HCT116 (cell line): ENCODE results near the gene LRRFIP1. TPM values are rescaled to one million over a fixed set of nuclear protein-coding genes. Genes with fewer than 3 reads are reported as not detected.

Source experiments
- ATAC-seq: fragments of 200-7000 bp; cut with Tn5 transposase; 2 replicates; pipeline ENCODE4 v1.9.1; 2020; ENCODE audit warnings: mild to moderate bottlenecking, moderate library complexity
- BruUV-seq: library from RNA; stranded (reverse); fragments of 400-500 nt; replicated peaks from 2 replicates; lab custom pipeline; 2021; lab: Mats Ljungman, UMichigan
- CTCF ChIA-PET: fragments of 300-600 bp; sonication (Branson Sonifier 250); formaldehyde crosslinking; loops from one replicate; lab custom pipeline; 2021; ENCODE audit warnings: antibody characterized with exemption; lab: Charles Lee
- POLR2A ChIA-PET: fragments of 300-600, 350-600 bp; sonication (Branson Sonifier 250); formaldehyde crosslinking; loops from one replicate; lab custom pipeline; 2021; ENCODE audit warnings: antibody characterized with exemption; lab: Charles Lee
- RAD21 ChIA-PET, 2 experiments: fragments of 300-600 bp; sonication (Branson Sonifier 250); formaldehyde crosslinking; loops; one replicate each; lab custom pipeline; 2023; ENCODE audit warnings: low total read pairs in 2 of 2; ENCODE audit not compliant: uncharacterized antibody in 2 of 2, unreplicated experiment in 2 of 2, low non-redundant PET in 1 of 2; lab: Charles Lee
- DNase-seq: peaks from one replicate; pipeline ENCODE4 v3.0.0-alpha.2; 2010; ENCODE audit warnings: low read depth, low spot score
- H2AFZ ChIP-seq: fragments of 200-600 bp; shearing (Covaris generic), sonication (generic); 2 replicates; pipeline ENCODE4 v1.6.1; 2017; ENCODE audit warnings: low read depth, mixed run types, mixed read lengths, antibody characterized with exemption, low read length; ENCODE audit not compliant: poor library complexity, severe bottlenecking
- H3K27ac ChIP-seq: 2 replicates; pipeline ENCODE4 v1.5.1; 2012; ENCODE audit warnings: low read depth, low read length
- H3K27me3 ChIP-seq: fragments of 200-600 bp; sonication (generic); 2 replicates; pipeline ENCODE4 v1.6.1; 2016; ENCODE audit warnings: mixed run types, low read length, mixed read lengths; ENCODE audit not compliant: insufficient read depth
- H3K36me3 ChIP-seq, 2 experiments: fragments of 200-500 bp in 1 of 2; fragments of 200-600 bp in 1 of 2; sonication (Bioruptor generic) in 1 of 2; sonication (generic) in 1 of 2; 2 replicates each; pipeline versions ENCODE4 v1.5.1 to v1.6.1; 2014 to 2016; ENCODE audit warnings: low read length in 2 of 2, inconsistent platforms in 1 of 2, mixed read lengths in 1 of 2, mixed run types in 1 of 2; ENCODE audit not compliant: insufficient read depth in 2 of 2, control insufficient read depth in 1 of 2
- H3K4me1 ChIP-seq, 2 experiments: fragments of 200-600 bp in 1 of 2; sonication (generic) in 1 of 2; 2 replicates each; pipeline versions ENCODE4 v1.5.1 to v1.6.1; 2012 to 2017; ENCODE audit warnings: low read length in 2 of 2, inconsistent platforms in 1 of 2, mild to moderate bottlenecking in 1 of 2, mixed read lengths in 1 of 2, mixed run types in 1 of 2, moderate library complexity in 1 of 2; ENCODE audit not compliant: insufficient read depth in 2 of 2, control insufficient read depth in 1 of 2
- H3K4me2 ChIP-seq: fragments of 200-600 bp; sonication (generic); 2 replicates; pipeline ENCODE4 v1.6.1; 2017; ENCODE audit warnings: mixed run types, low read length, mixed read lengths
- H3K4me3 ChIP-seq, 2 experiments: fragments of 200-600 bp in 1 of 2; sonication (generic) in 1 of 2; replicated peaks in 1 of 2; 2 replicates each; pipeline ENCODE4 v1.5.1; 2011 to 2016; ENCODE audit warnings: low read length in 2 of 2, control low read depth in 1 of 2, low read depth in 1 of 2, mild to moderate bottlenecking in 1 of 2, mixed read lengths in 1 of 2, mixed run types in 1 of 2
- H3K79me2 ChIP-seq: fragments of 200-600 bp; sonication (generic); 2 replicates; pipeline ENCODE4 v1.6.1; 2017; ENCODE audit warnings: mild to moderate bottlenecking, mixed run types, low read length, moderate library complexity, mixed read lengths; ENCODE audit not compliant: insufficient read depth
- H3K9ac ChIP-seq: fragments of 200-600 bp; sonication (generic); 2 replicates; pipeline ENCODE4 v1.6.1; 2016; ENCODE audit warnings: low read length, mixed read lengths
- H3K9me2 ChIP-seq: fragments of 200-600 bp; sonication (generic), shearing (Covaris generic); 2 replicates; pipeline ENCODE4 v1.6.1; 2017; ENCODE audit warnings: mixed run types, mild to moderate bottlenecking, moderate library complexity; ENCODE audit not compliant: insufficient read depth
- H3K9me3 ChIP-seq, 2 experiments: fragments of 200-500 bp in 1 of 2; fragments of 200-600 bp in 1 of 2; sonication (Bioruptor generic) in 1 of 2; sonication (generic) in 1 of 2; 2 replicates each; pipeline ENCODE4 v1.6.1; 2014 to 2017; ENCODE audit warnings: low read length in 2 of 2, mixed read lengths in 2 of 2, inconsistent platforms in 1 of 2, low read depth in 1 of 2, mild to moderate bottlenecking in 1 of 2, mixed run types in 1 of 2, moderate library complexity in 1 of 2; ENCODE audit not compliant: control insufficient read depth in 1 of 2, insufficient read depth in 1 of 2
- H4K20me1 ChIP-seq: fragments of 200-600 bp; sonication (generic), shearing (Covaris generic); 2 replicates; pipeline ENCODE4 v1.6.1; 2017; ENCODE audit warnings: mixed run types, mild to moderate bottlenecking, moderate library complexity; ENCODE audit not compliant: insufficient read depth
- CBX3 ChIP-seq: IDR thresholded peaks from 2 replicates; pipeline ENCODE4 v1.6.1; 2012; ENCODE audit warnings: low read depth
- CTCF ChIP-seq, 3 experiments: fragments of 200-600 bp in 1 of 3; sonication (generic) in 1 of 3; IDR thresholded peaks in 2 of 3; conservative IDR thresholded peaks in 1 of 3; 2 replicates each; pipeline ENCODE4 v1.5.1; 2012 to 2017; ENCODE audit warnings: low read depth in 2 of 3, low read length in 2 of 3, antibody characterized with exemption in 1 of 3, borderline replicate concordance in 1 of 3, control low read depth in 1 of 3, mild to moderate bottlenecking in 1 of 3, mixed read lengths in 1 of 3, mixed run types in 1 of 3, moderate library complexity in 1 of 3; ENCODE audit not compliant: insufficient read depth in 1 of 3
- EZH2 ChIP-seq: fragments of 200-600 bp; sonication (generic); IDR thresholded peaks from 2 replicates; pipeline ENCODE4 v1.6.1; 2017; ENCODE audit warnings: antibody characterized with exemption, mixed run types
- JUND ChIP-seq: IDR thresholded peaks from 2 replicates; pipeline ENCODE4 v1.6.1; 2012
- POLR2AphosphoS5 ChIP-seq: IDR thresholded peaks from 2 replicates; pipeline ENCODE4 v1.6.1; 2011; ENCODE audit warnings: mild to moderate bottlenecking, low read depth, low read length, moderate library complexity
- RAD21 ChIP-seq: IDR thresholded peaks from 2 replicates; pipeline ENCODE4 v1.6.1; 2012; ENCODE audit warnings: low read depth, mild to moderate bottlenecking
- SP1 ChIP-seq: IDR thresholded peaks from 2 replicates; pipeline ENCODE4 v1.6.1; 2012; ENCODE audit warnings: low read depth
- SRF ChIP-seq: IDR thresholded peaks from 2 replicates; pipeline ENCODE4 v1.6.1; 2012; ENCODE audit warnings: low read depth
- TCF7L2 ChIP-seq: IDR thresholded peaks from 2 replicates; pipeline ENCODE4 v1.7.0; 2011; ENCODE audit warnings: borderline replicate concordance, inconsistent platforms; ENCODE audit not compliant: insufficient read depth, insufficient read length; ENCODE audit errors: extremely low read depth
- ZNF274 ChIP-seq: fragments of 200-500 bp; sonication (Bioruptor generic); IDR thresholded peaks from 2 replicates; pipeline ENCODE4 v1.6.1; 2014; ENCODE audit warnings: mild to moderate bottlenecking, low read depth, low read length, inconsistent platforms
- intact Hi-C: fragments of 100-400 bp; cut with micrococcal nuclease; formaldehyde crosslinking; loops from 2 replicates; pipeline ENCODE4 v1.10.0; 2022
- total RNA-seq: library from RNA; stranded (reverse); gene quantifications from one replicate; pipeline ENCODE4 v1.2.1, GENCODE V29; 2021; ENCODE audit not compliant: unreplicated experiment
- TF ChIP-seq, protein P1 (sequence below): IDR thresholded peaks from 2 replicates; pipeline ENCODE4 v1.6.1; 2012

The LRRFIP1 gene
- total RNA-seq, 1 experiment from 2014 or later, result 76.9 TPM

- POLR2A ChIA-PET, result no interaction called here
- intact Hi-C loops, result no loop called here
- CTCF ChIA-PET, result no interaction called here
- ATAC-seq, result no peak
- Histone ChIP-seq H3K27me3 (no peaks in the 10 kb centered on the region), H3K4me3 (no peak overlapping the region)
- no peak for TF ChIP-seq RAD21
- TF ChIP-seq EZH2, result no peak
- TF ChIP-seq POLR2AphosphoS5, result no peak
- no peak for TF ChIP-seq CTCF (IDR thresholded peaks at IDR 0.05 in 2 of 3, conservative IDR thresholded peaks at IDR 0.05 in 1 of 3; ENCODE audit: borderline replicate concordance in 1 of 3, insufficient read depth in 1 of 3, low read depth in 2 of 3, low read length in 2 of 3)
- TF ChIP-seq TCF7L2, result no peak
- no peak for TF ChIP-seq CBX3
- no peak for TF ChIP-seq JUND
- TF ChIP-seq, protein P1, sequence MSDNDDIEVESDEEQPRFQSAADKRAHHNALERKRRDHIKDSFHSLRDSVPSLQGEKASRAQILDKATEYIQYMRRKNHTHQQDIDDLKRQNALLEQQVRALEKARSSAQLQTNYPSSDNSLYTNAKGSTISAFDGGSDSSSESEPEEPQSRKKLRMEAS, result no peak
- no peak for TF ChIP-seq SP1
- no peak for TF ChIP-seq ZNF274
- no peak for TF ChIP-seq SRF
- TF ChIP-seq, all 23 proteins: peak for 0
- no peaks in the 10 kb centered on the region for H4K20me1 ChIP-seq
- no peaks in the 10 kb centered on the region for H3K9me2 ChIP-seq
- H3K79me2 ChIP-seq, result peaks cover 79% of the 10 kb centered on the region
- H2AFZ ChIP-seq, result no peak overlapping the region
- no peak overlapping the region for H3K27ac ChIP-seq
- RAD21 ChIA-PET, result no interaction called here
- no peaks in the 10 kb centered on the region for H3K36me3 ChIP-seq
- H3K4me2 ChIP-seq, result no peak overlapping the region
- peaks cover 3 to 25% of the 10 kb centered on the region in 2 experiments for H3K4me1 ChIP-seq
- no peaks in the 10 kb centered on the region for H3K9me3 ChIP-seq
- H3K9ac ChIP-seq, result no peak overlapping the region
- no TSS peak for BruUV-seq
- DNase-seq, result no peak
These were observed 109.4 kb downstream of the LRRFIP1 start for GRCh38 chr2:237736783-237737182.
